ENCODE results near the gene GJB5.

- TF ChIP-seq POLR2AphosphoS5 (IDR thresholded peaks at IDR 0.05) (no peak), EP300 (IDR thresholded peaks at IDR 0.05) (no peak)
- TF ChIP-seq, protein P1, sequence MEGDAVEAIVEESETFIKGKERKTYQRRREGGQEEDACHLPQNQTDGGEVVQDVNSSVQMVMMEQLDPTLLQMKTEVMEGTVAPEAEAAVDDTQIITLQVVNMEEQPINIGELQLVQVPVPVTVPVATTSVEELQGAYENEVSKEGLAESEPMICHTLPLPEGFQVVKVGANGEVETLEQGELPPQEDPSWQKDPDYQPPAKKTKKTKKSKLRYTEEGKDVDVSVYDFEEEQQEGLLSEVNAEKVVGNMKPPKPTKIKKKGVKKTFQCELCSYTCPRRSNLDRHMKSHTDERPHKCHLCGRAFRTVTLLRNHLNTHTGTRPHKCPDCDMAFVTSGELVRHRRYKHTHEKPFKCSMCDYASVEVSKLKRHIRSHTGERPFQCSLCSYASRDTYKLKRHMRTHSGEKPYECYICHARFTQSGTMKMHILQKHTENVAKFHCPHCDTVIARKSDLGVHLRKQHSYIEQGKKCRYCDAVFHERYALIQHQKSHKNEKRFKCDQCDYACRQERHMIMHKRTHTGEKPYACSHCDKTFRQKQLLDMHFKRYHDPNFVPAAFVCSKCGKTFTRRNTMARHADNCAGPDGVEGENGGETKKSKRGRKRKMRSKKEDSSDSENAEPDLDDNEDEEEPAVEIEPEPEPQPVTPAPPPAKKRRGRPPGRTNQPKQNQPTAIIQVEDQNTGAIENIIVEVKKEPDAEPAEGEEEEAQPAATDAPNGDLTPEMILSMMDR (IDR thresholded peaks at IDR 0.05): no peak
These were observed 24.4 kb upstream of the GJB5 start for GRCh38 chr1:34730485-34730884.

Data from sigmoid colon (tissue), 4 donors.